Endothelial cell (in vitro differentiated cells): Measurements from ENCODE around the gene PIGT. TPM values are rescaled to one million over a fixed set of nuclear protein-coding genes. Genes with fewer than 3 reads are reported as not detected.

ENCODE experiments used
- DNase-seq: peaks from one replicate; pipeline ENCODE4 v3.0.0; 2021; ENCODE audit warnings: low spot score
- H3K27ac Mint-ChIP-seq: one replicate; pipeline ENCODE4 v1.8.0; 2021; ENCODE audit warnings: mixed read lengths, inconsistent platforms; ENCODE audit not compliant: unreplicated experiment
- H3K27me3 Mint-ChIP-seq: one replicate; pipeline ENCODE4 v1.8.0; 2021; ENCODE audit warnings: mild to moderate bottlenecking, moderate library complexity, mixed read lengths, inconsistent platforms; ENCODE audit not compliant: unreplicated experiment
- H3K36me3 Mint-ChIP-seq: one replicate; pipeline ENCODE4 v1.8.0; 2021; ENCODE audit warnings: mild to moderate bottlenecking, low read depth, mixed read lengths, inconsistent platforms; ENCODE audit not compliant: unreplicated experiment
- H3K4me1 Mint-ChIP-seq: one replicate; pipeline ENCODE4 v1.8.0; 2021; ENCODE audit warnings: mild to moderate bottlenecking, mixed read lengths, inconsistent platforms; ENCODE audit not compliant: unreplicated experiment
- H3K4me3 Mint-ChIP-seq: one replicate; pipeline ENCODE4 v1.8.0; 2021; ENCODE audit warnings: mild to moderate bottlenecking, mixed read lengths, inconsistent platforms; ENCODE audit not compliant: unreplicated experiment
- H3K9me3 Mint-ChIP-seq: one replicate; pipeline ENCODE4 v1.8.0; 2021; ENCODE audit warnings: mixed read lengths, inconsistent platforms; ENCODE audit not compliant: unreplicated experiment
- CTCF ChIP-seq: fragments of 200-600 bp; sonication (generic); IDR thresholded peaks from one replicate; pipeline ENCODE4 v1.5.0; 2021; ENCODE audit warnings: antibody characterized with exemption; ENCODE audit not compliant: unreplicated experiment
- total RNA-seq: library from RNA; stranded (reverse); fragmentation: NEBNext Ultra II Directional; extraction: Animal tissue kit (Norgen Biotek cat#: 25700); gene quantifications from one replicate; pipeline ENCODE4 v1.2.1, GENCODE V29; 2021; ENCODE audit not compliant: unreplicated experiment

The PIGT gene
- total RNA-seq, 1 donor from 2014 or later, result 68.6 TPM

DNA sequence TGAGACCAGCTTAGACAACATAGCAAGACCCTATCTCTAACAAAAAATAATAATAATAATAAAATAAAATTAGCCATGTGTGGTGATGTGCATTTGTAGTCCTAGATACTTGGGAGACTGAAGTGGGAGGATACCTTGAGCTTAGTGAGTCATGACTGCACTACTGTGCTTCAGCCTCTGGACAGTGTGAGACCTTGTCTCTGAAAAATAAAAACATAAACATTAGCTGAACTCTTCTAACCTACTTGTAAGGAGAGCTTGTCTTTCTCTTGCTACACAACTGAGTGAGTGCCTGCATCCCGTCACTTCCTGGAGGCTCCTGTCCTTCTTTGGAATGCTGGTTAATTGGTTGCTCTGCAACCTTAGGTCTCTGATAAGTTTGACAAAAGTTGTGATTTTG is 13.0 kb upstream of the PIGT start:
- peaks cover 2% of the 10 kb centered on the region for H3K4me1 Mint-ChIP-seq
- peaks cover 10% of the 10 kb centered on the region for H3K9me3 Mint-ChIP-seq
- no peak for DNase-seq
- peaks cover 7% of the 10 kb centered on the region for H3K36me3 Mint-ChIP-seq
- peaks cover 23% of the 10 kb centered on the region for H3K27me3 Mint-ChIP-seq
- TF ChIP-seq CTCF, result no peak
- H3K4me3 Mint-ChIP-seq, result no peak overlapping the region
- H3K27ac Mint-ChIP-seq, result no peak overlapping the region

DNA sequence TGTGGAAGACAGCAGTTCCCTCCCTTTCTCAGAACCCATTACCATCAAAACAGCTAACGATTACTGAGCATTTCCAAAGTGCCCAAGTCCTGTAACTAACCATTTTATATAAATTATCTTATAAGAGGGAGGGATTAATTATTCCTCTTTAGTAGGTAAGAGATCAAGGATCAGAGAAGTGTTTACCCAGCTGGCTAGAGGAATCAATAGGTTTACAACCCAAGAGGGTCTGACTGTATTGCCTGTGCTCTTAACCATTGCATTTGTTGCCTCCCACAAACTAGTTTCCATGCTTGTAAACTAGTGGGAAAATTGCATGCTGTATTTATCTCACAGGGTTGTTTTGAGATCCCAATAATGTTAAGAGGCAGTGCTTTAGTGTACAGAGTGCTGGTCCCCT is 11.5 kb upstream of the PIGT start:
- Mint-ChIP-seq H3K27ac (no peak overlapping the region), H3K4me1 (peaks cover 2% of the 10 kb centered on the region), H3K9me3 (peaks cover 10% of the 10 kb centered on the region), H3K36me3 (peaks cover 7% of the 10 kb centered on the region), H3K27me3 (peaks cover 26% of the 10 kb centered on the region), H3K4me3 (peak overlapping the region; percentile 5)
- no peak for DNase-seq
- TF ChIP-seq CTCF, result no peak

DNA sequence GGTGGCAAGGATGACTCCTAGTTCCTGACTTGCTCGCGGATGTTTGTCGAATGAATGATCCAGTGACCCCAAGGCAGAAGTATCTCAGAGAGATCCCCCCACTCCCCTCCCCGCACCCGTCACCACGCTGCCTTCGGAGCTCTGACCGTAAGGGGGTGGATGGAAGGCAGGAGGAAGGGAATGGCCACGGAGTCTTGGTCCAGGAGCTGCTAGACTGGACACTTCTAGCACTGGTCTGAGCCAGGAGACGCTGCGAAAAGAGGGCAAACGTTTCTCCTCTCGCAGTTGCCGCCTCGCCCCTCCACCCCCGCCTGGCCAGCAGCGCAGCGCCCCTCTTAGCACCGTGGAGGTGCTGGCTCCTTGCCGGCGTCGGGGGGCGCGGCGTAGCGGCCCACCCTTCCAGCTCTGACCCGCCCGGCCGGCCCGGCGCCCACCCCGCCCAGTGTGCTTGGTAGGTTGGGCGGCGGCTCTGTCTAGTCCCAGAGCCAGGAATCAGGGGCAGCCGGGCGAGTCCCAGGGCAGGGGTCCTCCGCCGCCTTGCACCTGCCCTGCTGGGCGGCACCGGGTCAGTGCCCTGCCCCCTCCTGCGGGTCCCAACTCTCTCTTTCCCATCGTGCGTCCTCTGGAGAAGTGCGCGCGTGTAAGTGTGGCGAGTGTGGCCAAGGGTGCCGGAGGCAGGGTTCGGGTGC is 10.2 kb upstream of the PIGT start:
- Mint-ChIP-seq H3K4me3 (peak overlapping the region; percentile 51), H3K27me3 (peaks cover 26% of the 10 kb centered on the region), H3K9me3 (peaks cover 4% of the 10 kb centered on the region), H3K4me1 (peaks cover 2% of the 10 kb centered on the region), H3K36me3 (peaks cover 10% of the 10 kb centered on the region), H3K27ac (no peak overlapping the region)
- no peak for TF ChIP-seq CTCF
- DNase-seq, result no peak

DNA sequence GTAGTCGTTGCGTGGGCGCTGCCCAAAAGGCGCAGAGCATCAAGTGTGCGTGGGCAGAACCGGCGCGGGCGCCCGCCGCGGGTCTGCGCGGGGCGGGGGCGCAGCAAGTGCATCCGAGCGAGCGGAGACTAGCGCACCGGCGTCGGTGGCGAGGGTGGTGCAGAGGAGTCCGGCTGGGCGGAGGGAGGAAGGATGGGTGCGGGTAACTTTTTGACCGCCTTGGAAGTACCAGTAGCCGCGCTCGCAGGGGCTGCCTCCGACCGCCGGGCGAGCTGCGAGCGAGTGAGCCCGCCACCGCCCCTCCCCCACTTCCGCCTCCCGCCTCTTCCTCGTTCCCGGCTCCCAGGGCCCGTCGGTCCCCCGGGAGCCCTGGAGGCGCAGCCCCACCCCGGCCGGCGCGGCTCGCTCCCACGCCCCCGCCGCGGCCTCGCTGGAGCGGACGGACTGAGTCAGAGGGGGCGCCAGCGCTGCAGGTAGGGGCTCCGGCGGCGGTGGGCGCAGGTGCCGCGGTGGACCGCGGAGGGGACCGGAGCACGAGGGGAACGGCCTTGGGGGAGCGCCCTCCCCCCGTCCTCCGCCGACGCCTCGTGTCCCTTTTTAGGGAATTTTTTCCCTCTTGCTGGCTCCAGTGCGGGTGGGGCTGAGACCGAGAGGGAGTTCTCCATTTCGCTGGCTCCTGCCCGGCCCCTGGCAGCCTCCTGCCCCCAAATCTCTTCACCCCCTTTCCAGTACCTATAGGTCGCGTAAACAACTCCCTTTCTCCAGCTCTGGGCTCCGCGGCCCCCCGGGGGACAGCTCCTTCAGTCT is 9.5 kb upstream of the PIGT start:
- Mint-ChIP-seq H3K4me3 (peak overlapping the region; percentile 69), H3K27me3 (peaks cover 26% of the 10 kb centered on the region), H3K9me3 (peaks cover 4% of the 10 kb centered on the region), H3K27ac (no peak overlapping the region), H3K4me1 (peaks cover 2% of the 10 kb centered on the region), H3K36me3 (peaks cover 10% of the 10 kb centered on the region)
- DNase-seq, result peak; percentile 28
- TF ChIP-seq CTCF, result no peak
